ENCODE results near the gene GALNT4. TPM values are rescaled to one million over a fixed set of nuclear protein-coding genes. Genes with fewer than 3 reads are reported as not detected.

The GALNT4 gene
- total RNA-seq, 1 donor from 2014 or later = 0.98 TPM

DNA sequence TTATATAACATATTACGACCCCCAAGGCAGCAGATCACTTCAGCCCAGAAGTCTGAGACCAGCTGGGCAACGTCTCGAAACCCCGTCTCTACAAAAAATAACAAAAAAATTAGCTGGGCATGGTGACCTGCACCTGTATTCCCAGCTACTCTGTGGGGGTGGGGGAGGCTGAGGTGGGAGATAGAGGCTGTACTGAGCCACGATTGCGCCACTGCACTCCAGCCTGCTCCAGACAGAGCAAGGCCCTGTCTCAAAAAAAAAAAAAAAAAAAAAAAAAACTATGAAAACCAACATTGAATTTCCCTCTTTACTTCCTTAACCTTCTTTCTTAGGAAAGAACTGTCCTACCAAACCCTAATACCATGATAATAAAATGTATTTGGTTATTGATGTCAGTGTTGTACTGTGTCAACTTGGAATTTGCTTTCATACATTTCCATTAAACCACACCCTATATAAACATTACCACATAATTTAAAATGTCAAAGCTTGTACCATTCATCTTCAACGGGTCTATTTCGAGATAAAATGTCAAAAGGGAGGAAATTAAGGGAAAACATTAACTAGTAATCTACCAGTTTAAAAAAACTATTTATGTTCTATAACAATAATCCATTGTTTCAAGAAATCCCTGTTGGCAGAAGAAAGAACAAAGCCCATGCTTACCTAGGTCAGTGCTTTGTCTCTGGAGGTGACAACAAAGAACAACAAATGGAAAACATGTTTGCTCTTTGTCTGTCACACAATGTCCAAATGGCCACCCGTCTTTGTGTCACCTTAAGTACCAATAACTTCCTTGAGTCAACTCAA, 17.4 kb downstream of the GALNT4 start:
- Mint-ChIP-seq H3K27ac (ENCODE audit: unreplicated experiment) (no peak overlapping the region), H3K9me3 (ENCODE audit: unreplicated experiment) (no peaks in the 10 kb centered on the region), H3K4me3 (ENCODE audit: unreplicated experiment) (no peak overlapping the region), H3K36me3 (ENCODE audit: unreplicated experiment) (no peaks in the 10 kb centered on the region), H3K27me3 (ENCODE audit: unreplicated experiment) (peaks cover 2% of the 10 kb centered on the region), H3K4me1 (ENCODE audit: low read depth, unreplicated experiment) (no peaks in the 10 kb centered on the region)
- TF ChIP-seq, protein P1, sequence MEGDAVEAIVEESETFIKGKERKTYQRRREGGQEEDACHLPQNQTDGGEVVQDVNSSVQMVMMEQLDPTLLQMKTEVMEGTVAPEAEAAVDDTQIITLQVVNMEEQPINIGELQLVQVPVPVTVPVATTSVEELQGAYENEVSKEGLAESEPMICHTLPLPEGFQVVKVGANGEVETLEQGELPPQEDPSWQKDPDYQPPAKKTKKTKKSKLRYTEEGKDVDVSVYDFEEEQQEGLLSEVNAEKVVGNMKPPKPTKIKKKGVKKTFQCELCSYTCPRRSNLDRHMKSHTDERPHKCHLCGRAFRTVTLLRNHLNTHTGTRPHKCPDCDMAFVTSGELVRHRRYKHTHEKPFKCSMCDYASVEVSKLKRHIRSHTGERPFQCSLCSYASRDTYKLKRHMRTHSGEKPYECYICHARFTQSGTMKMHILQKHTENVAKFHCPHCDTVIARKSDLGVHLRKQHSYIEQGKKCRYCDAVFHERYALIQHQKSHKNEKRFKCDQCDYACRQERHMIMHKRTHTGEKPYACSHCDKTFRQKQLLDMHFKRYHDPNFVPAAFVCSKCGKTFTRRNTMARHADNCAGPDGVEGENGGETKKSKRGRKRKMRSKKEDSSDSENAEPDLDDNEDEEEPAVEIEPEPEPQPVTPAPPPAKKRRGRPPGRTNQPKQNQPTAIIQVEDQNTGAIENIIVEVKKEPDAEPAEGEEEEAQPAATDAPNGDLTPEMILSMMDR (IDR thresholded peaks at IDR 0.05; ENCODE audit: partially characterized antibody, unreplicated experiment) = no peak
- DNase-seq = no peak

DNA sequence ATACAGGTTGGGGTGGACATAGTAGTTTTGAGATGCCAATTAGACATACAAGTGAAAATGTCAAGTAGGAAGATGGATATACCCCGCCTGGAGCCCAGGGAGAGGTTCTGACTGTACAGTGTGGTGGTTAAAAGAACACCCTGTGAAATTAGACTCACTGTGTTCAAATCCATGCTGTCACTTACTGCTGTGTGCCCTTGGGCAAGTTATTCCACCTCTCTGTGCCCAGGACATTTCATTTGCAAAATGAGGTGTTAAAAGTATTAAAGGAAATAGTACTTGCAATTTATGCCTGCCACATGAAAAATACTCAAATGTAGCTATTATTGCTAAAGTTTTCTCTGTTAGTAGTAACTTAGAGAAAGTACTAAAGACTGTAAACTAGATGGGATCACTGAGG, 18.5 kb downstream of the GALNT4 start:
- TF ChIP-seq, protein P1 (IDR thresholded peaks at IDR 0.05; ENCODE audit: partially characterized antibody, unreplicated experiment) = no peak
- Mint-ChIP-seq H3K4me1 (ENCODE audit: low read depth, unreplicated experiment) (no peaks in the 10 kb centered on the region), H3K36me3 (ENCODE audit: unreplicated experiment) (no peaks in the 10 kb centered on the region), H3K27me3 (ENCODE audit: unreplicated experiment) (peaks cover 2% of the 10 kb centered on the region), H3K9me3 (ENCODE audit: unreplicated experiment) (no peaks in the 10 kb centered on the region), H3K27ac (ENCODE audit: unreplicated experiment) (no peak overlapping the region), H3K4me3 (ENCODE audit: unreplicated experiment) (no peak overlapping the region)
- DNase-seq = no peak

DNA sequence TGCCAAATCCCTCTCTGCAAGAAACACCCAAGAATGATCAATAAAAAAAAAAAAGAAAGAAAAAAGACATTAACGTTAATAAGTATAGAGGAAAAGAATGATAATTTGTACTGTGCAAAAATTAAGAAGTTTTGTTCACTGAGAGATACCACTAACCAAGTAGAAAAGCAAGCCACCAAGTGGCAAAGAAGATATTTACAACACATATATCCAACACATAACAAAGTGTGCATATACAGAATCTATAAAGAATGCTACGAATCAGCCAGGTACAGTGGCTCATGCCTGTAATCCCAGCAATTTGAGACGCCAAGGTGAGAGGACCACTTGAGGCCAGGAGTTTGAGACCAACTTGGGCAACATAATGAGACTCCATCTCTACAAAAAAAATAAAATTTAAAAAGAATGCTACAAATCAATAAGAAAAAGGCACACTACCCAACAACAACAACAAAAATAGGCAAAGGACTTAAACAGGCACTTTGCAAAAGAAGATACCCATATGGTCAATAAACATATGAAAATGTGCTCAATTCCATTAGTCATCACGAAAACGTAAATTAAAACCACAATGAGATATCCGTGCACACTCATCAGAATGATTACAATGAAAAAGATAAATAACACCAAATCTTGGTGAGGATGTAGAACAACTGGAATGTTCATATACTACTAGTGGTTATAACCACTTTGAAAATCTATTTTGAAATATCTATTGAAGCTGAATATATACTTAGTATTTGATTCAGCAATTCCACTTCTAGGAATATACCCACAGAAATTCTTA, 19.8 kb downstream of the GALNT4 start:
- DNase-seq = no peak
- no peaks in the 10 kb centered on the region for H3K9me3 Mint-ChIP-seq (ENCODE audit: unreplicated experiment)

DNA sequence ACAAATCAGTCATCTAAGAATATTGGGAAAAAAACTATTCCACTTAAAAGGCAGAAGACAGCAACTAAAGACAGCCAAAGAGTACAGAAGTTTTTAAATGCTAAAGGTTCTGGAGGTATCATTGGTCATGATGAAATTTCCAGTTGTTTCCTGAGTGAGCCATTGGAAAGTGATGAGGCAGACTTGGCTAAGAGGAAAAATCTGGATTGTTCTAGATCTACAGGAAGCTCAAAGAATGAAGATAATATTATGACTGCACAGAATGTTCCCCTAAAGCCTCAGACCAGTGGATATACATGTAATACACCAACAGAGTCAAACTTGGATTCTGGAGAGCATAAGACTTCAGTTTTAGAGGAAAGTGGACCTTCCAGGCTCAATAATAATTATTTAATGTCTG, 22.8 kb downstream of the GALNT4 start:
- Mint-ChIP-seq H3K4me1 (ENCODE audit: low read depth, unreplicated experiment) (no peaks in the 10 kb centered on the region), H3K27me3 (ENCODE audit: unreplicated experiment) (peaks cover 2% of the 10 kb centered on the region), H3K36me3 (ENCODE audit: unreplicated experiment) (no peaks in the 10 kb centered on the region), H3K9me3 (ENCODE audit: unreplicated experiment) (no peaks in the 10 kb centered on the region), H3K4me3 (ENCODE audit: unreplicated experiment) (no peak overlapping the region), H3K27ac (ENCODE audit: unreplicated experiment) (no peak overlapping the region)
- TF ChIP-seq, protein P1 (IDR thresholded peaks at IDR 0.05; ENCODE audit: partially characterized antibody, unreplicated experiment) = no peak
- no peak for DNase-seq

More for the DNA sequence above, 19.8 kb downstream of the GALNT4 start:
- Mint-ChIP-seq H3K4me1 (ENCODE audit: low read depth, unreplicated experiment) (no peaks in the 10 kb centered on the region), H3K27ac (ENCODE audit: unreplicated experiment) (no peak overlapping the region), H3K36me3 (ENCODE audit: unreplicated experiment) (no peaks in the 10 kb centered on the region), H3K4me3 (ENCODE audit: unreplicated experiment) (no peak overlapping the region), H3K27me3 (ENCODE audit: unreplicated experiment) (peaks cover 2% of the 10 kb centered on the region)
- TF ChIP-seq, protein P1 (IDR thresholded peaks at IDR 0.05; ENCODE audit: partially characterized antibody, unreplicated experiment) = no peak

DNA sequence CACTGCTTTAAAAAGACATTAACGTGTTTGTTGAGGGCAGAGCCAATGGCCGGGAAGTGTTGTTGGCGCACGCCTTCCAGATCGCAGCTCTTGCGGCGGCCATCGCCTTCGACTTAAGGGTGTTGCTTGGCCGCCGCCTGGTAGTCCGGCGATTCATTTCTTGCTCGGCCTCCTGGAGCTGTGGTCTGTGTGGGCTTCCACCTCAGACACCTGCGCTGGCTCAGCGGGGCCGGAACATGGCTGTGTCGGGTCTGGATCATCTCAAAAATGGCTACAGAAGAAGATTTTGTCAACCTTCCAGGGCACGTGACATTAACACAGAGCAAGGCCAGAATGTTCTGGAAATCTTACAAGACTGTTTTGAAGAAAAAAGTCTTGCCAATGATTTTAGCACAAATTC, 24.7 kb downstream of the GALNT4 start:
- Mint-ChIP-seq H3K4me3 (ENCODE audit: unreplicated experiment) (no peak overlapping the region), H3K27me3 (ENCODE audit: unreplicated experiment) (peaks cover 2% of the 10 kb centered on the region), H3K9me3 (ENCODE audit: unreplicated experiment) (no peaks in the 10 kb centered on the region), H3K27ac (ENCODE audit: unreplicated experiment) (no peak overlapping the region), H3K4me1 (ENCODE audit: low read depth, unreplicated experiment) (no peaks in the 10 kb centered on the region), H3K36me3 (ENCODE audit: unreplicated experiment) (no peaks in the 10 kb centered on the region)
- DNase-seq = no peak
- TF ChIP-seq, protein P1 (IDR thresholded peaks at IDR 0.05; ENCODE audit: partially characterized antibody, unreplicated experiment) = no peak

Data from glutamatergic neuron (in vitro differentiated cells).